HepG2 (cell line): ENCODE measurements around the gene ANKS1B. TPM values are rescaled to one million over a fixed set of nuclear protein-coding genes. Genes with fewer than 3 reads are reported as not detected.

Experiments
- ATAC-seq: fragments of 200-7000 bp; cut with Tn5 transposase; 3 replicates; pipeline ENCODE4 v1.9.1; 2020; ENCODE audit warnings: mild to moderate bottlenecking, moderate library complexity
- BruUV-seq: library from RNA; stranded (reverse); fragments of 400-500 nt; replicated peaks from 2 replicates; lab custom pipeline; 2021; lab: Mats Ljungman, UMichigan
- CTCF ChIA-PET: fragments of 300-600 bp; formaldehyde crosslinking; extraction: SDS; loops from one replicate; lab custom pipeline; 2021; ENCODE audit warnings: low total read pairs, inconsistent platforms, low intra/inter-chr PET ratio; lab: Yijun Ruan, JAX
- POLR2A ChIA-PET: fragments of 350-600 bp; sonication (Branson Sonifier 250); formaldehyde crosslinking; loops from one replicate; lab custom pipeline; 2020; ENCODE audit warnings: antibody characterized with exemption, inconsistent platforms; lab: Yijun Ruan, JAX
- DNase-seq: peaks from one replicate; pipeline ENCODE4 v3.0.0-alpha.2; 2015; ENCODE audit warnings: low spot score
- FAIRE-seq: peaks from 3 replicates; lab custom pipeline; 2011; peaks lifted over from hg19 to GRCh38; lab: Jason Lieb, UNC
- H2AFZ ChIP-seq: one replicate; pipeline ENCODE4 v1.6.1; 2011; ENCODE audit warnings: low read length, inconsistent platforms
- H3K27ac ChIP-seq: fragments of 300-600 bp; 3 replicates; pipeline ENCODE4 v1.8.0; 2011; ENCODE audit warnings: mixed run types, mild to moderate bottlenecking, mixed read lengths, low read length, inconsistent platforms; ENCODE audit not compliant: insufficient read depth; ENCODE audit errors: extremely low read length
- H3K27me3 ChIP-seq, 2 experiments: fragments of 200-600 bp in 1 of 2; 2 replicates in 1 of 2; 3 replicates in 1 of 2; pipeline versions ENCODE4 v1.6.0 to v1.8.0; 2011; ENCODE audit warnings: low read length in 2 of 2, mild to moderate bottlenecking in 2 of 2, moderate library complexity in 2 of 2, inconsistent platforms in 1 of 2; ENCODE audit not compliant: insufficient read depth in 2 of 2, control insufficient read depth in 1 of 2
- H3K36me3 ChIP-seq, 2 experiments: fragments of 200-600 bp in 1 of 2; replicated peaks in 1 of 2; 2 replicates in 1 of 2; 3 replicates in 1 of 2; pipeline versions ENCODE4 v1.5.1 to v1.8.0; 2011; ENCODE audit warnings: low read length in 2 of 2, inconsistent platforms in 1 of 2; ENCODE audit not compliant: insufficient read depth in 2 of 2, control insufficient read depth in 1 of 2
- H3K4me1 ChIP-seq: 2 replicates; pipeline ENCODE4 v1.5.1; 2012; ENCODE audit warnings: low read length, inconsistent platforms; ENCODE audit not compliant: insufficient read depth
- H3K4me2 ChIP-seq: 2 replicates; pipeline ENCODE4 v1.6.0; 2011; ENCODE audit warnings: low read depth, low read length, inconsistent platforms
- H3K4me3 ChIP-seq, 3 experiments: fragments of 200-600 bp in 1 of 3; sonication (generic), shearing (Covaris generic) in 1 of 3; replicated peaks in 1 of 3; 2 replicates each; pipeline ENCODE4 v1.5.1; 2011 to 2016; ENCODE audit warnings: low read length in 3 of 3, inconsistent platforms in 2 of 3, low read depth in 2 of 3, mild to moderate bottlenecking in 2 of 3, control low read depth in 1 of 3, mixed read lengths in 1 of 3; ENCODE audit not compliant: insufficient read depth in 1 of 3
- H3K79me2 ChIP-seq: one replicate; pipeline ENCODE4 v1.6.1; 2011; ENCODE audit warnings: low read length, inconsistent platforms; ENCODE audit not compliant: insufficient read depth
- H3K9ac ChIP-seq: 2 replicates; pipeline ENCODE4 v1.6.0; 2011; ENCODE audit warnings: mild to moderate bottlenecking, low read depth, low read length, inconsistent platforms; ENCODE audit not compliant: insufficient read depth
- H3K9me3 ChIP-seq: 2 replicates; pipeline ENCODE4 v1.5.1; 2012; ENCODE audit warnings: mild to moderate bottlenecking, low read length
- H4K20me1 ChIP-seq: 2 replicates; pipeline ENCODE4 v1.6.0; 2011; ENCODE audit warnings: inconsistent platforms, mild to moderate bottlenecking, low read length, moderate library complexity; ENCODE audit not compliant: insufficient read depth
- FOXC1 ChIP-seq: sonication (generic); formaldehyde crosslinking; IDR thresholded peaks from 2 replicates; pipeline ENCODE4 v1.8.0; 2022; ENCODE audit warnings: mild to moderate bottlenecking, missing genetic modification reagents, borderline replicate concordance
- PHF20 ChIP-seq: sonication (generic); formaldehyde crosslinking; IDR thresholded peaks from 2 replicates; pipeline ENCODE4 v1.5.0; 2020; ENCODE audit warnings: mild to moderate bottlenecking, missing genetic modification reagents
- ZNF253 ChIP-seq: sonication (generic); formaldehyde crosslinking; IDR thresholded peaks from 2 replicates; pipeline ENCODE4 v1.8.0; 2022; ENCODE audit warnings: mild to moderate bottlenecking, missing genetic modification reagents, borderline replicate concordance
- WGBS: methylation state at CpG from one replicate; pipeline ENCODE4 v1.1.6; 2017; ENCODE audit warnings: low lambda C conversion rate; 5-methylcytosine and 5-hydroxymethylcytosine counted together
- in situ Hi-C: cut with HindIII; loops from 2 replicates; pipeline ENCODE4 v1.10.0; 2017; ENCODE audit warnings: low pct_unique_long_range_greater_than_20kb; ENCODE audit not compliant: extremely low pct_ligation_motif_present
- intact Hi-C: fragments of 100-400 bp; cut with micrococcal nuclease; formaldehyde crosslinking; loops from one replicate; pipeline ENCODE4 v1.10.0; 2022; ENCODE audit not compliant: unreplicated experiment
- polyA plus RNA-seq, 8 experiments: library from polyadenylated mRNA; depleted of rRNA in 3 of 8; stranded (reverse) in 7 of 8; unstranded in 1 of 8; fragments of >200 nt; fragmentation: Illumina TruSeq in 4 of 8; extraction: Trizol in 4 of 8; gene quantifications; 2 replicates each; pipeline versions ENCODE4 v1.2.1 to v1.2.3, GENCODE V29; 2011 to 2016; ENCODE audit warnings: low read depth in 4 of 8, missing spikeins in 1 of 8, mixed read lengths in 1 of 8; ENCODE audit not compliant: insufficient read depth in 1 of 8
- total RNA-seq, 5 experiments: library from RNA; depleted of rRNA; stranded (reverse); fragments of >200 nt; fragmentation: Illumina TruSeq; extraction: Trizol; gene quantifications; 2 replicates each; pipeline ENCODE4 v1.2.3, GENCODE V29; 2016; ENCODE audit warnings: low read depth in 1 of 5
- TF ChIP-seq, protein P1 (sequence below): sonication (generic); formaldehyde crosslinking; IDR thresholded peaks from 2 replicates; pipeline ENCODE4 v1.8.1; 2023; ENCODE audit warnings: missing genetic modification reagents, mild to moderate bottlenecking, borderline replicate concordance
- TF ChIP-seq, protein P2 (sequence below): sonication (generic); formaldehyde crosslinking; IDR thresholded peaks from 2 replicates; pipeline ENCODE4 v1.4.0; 2020; ENCODE audit warnings: mild to moderate bottlenecking, low read depth, missing genetic modification reagents
- TF ChIP-seq, protein P3 (sequence below), 2 experiments: fragments of 450-650 bp in 1 of 2; sonication (generic) in 1 of 2; formaldehyde crosslinking in 1 of 2; IDR thresholded peaks; 2 replicates each; pipeline versions ENCODE4 v1.6.1 to v1.8.0; 2016 to 2022; ENCODE audit warnings: antibody characterized with exemption in 1 of 2, mild to moderate bottlenecking in 1 of 2, missing genetic modification reagents in 1 of 2

ANKS1B gene
- total and polyA plus RNA-seq, 2 of the 13 experiments (the other 11 are each of a cell fraction or from before 2014, with no cell fraction given), result 0.15 TPM; not detected in 1

DNA sequence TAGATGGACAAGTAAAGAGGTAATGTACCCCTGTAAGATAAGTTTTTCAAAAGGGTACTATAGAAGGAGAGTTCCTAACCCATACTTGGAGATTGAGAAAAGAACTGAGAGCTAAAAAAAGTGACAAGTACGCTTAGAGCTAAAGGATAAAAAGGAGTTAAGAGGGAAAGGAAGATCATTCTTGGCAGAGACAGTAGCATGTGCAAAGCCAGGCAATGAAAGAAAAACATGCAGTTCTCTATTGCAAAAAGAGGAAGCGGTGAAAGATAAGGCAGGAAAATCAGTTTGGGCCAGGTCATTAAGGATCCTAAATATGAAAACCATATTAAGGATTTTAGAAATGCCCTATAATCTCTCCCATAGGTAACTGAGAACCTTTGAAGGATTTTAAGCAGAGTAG is 837.6 kb downstream of the ANKS1B start (continued):
- no peak for TF ChIP-seq FOXC1 (CRISPR knock-in tag)
- TF ChIP-seq, protein P1, sequence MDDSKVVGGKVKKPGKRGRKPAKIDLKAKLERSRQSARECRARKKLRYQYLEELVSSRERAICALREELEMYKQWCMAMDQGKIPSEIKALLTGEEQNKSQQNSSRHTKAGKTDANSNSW (CRISPR knock-in tag), result no peak

DNA sequence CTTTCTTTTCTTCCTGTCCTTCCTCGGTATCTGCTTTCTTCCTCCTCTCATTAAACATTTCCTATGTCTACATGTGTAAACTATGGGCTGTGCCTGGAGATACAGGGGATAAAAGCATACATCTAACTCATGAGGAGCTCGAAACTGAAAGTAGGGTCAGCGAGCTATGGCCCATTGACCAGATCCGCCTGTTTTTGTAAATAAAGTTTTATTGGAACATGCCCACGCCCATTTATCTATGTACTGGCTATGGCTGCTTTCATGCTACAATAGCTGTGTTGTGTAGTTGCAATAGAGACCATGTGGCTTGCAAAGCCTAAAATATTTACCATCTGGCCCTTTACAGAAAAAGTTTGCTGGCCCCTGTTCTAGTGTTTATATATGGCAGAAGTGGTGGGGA is 838.0 kb downstream of the ANKS1B start:
- intact Hi-C loops, result no loop called here
- H3K4me3 ChIP-seq, result no peak overlapping the region
- no peaks in the 10 kb centered on the region; the same call in 1 of the 2 replicates for H3K9me3 ChIP-seq
- H3K27me3 ChIP-seq, result no peaks in the 10 kb centered on the region
- ChIA-PET POLR2A (no interaction called here), CTCF (no interaction called here)
- in situ Hi-C loops, result no loop called here
- 4% methylated on average over 5 of the region's 5 CpGs for WGBS
- H3K4me1 ChIP-seq, result no peaks in the 10 kb centered on the region
- H4K20me1 ChIP-seq, result no peaks in the 10 kb centered on the region
- no peaks in the 10 kb centered on the region for H3K79me2 ChIP-seq
- H3K9ac ChIP-seq, result no peak overlapping the region
- 0 out of 2 replicates have a peak overlapping the region, but pooled peaks have one; percentile 14 for H3K4me2 ChIP-seq
- ATAC-seq, result no peak
- H3K27ac ChIP-seq, result no peak overlapping the region
- TF ChIP-seq, protein P2, sequence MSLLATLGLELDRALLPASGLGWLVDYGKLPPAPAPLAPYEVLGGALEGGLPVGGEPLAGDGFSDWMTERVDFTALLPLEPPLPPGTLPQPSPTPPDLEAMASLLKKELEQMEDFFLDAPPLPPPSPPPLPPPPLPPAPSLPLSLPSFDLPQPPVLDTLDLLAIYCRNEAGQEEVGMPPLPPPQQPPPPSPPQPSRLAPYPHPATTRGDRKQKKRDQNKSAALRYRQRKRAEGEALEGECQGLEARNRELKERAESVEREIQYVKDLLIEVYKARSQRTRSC (CRISPR knock-in tag), result no peak
- TF ChIP-seq ZNF253 (CRISPR knock-in tag) (no peak), PHF20 (CRISPR knock-in tag) (no peak)
- TF ChIP-seq, protein P3, sequence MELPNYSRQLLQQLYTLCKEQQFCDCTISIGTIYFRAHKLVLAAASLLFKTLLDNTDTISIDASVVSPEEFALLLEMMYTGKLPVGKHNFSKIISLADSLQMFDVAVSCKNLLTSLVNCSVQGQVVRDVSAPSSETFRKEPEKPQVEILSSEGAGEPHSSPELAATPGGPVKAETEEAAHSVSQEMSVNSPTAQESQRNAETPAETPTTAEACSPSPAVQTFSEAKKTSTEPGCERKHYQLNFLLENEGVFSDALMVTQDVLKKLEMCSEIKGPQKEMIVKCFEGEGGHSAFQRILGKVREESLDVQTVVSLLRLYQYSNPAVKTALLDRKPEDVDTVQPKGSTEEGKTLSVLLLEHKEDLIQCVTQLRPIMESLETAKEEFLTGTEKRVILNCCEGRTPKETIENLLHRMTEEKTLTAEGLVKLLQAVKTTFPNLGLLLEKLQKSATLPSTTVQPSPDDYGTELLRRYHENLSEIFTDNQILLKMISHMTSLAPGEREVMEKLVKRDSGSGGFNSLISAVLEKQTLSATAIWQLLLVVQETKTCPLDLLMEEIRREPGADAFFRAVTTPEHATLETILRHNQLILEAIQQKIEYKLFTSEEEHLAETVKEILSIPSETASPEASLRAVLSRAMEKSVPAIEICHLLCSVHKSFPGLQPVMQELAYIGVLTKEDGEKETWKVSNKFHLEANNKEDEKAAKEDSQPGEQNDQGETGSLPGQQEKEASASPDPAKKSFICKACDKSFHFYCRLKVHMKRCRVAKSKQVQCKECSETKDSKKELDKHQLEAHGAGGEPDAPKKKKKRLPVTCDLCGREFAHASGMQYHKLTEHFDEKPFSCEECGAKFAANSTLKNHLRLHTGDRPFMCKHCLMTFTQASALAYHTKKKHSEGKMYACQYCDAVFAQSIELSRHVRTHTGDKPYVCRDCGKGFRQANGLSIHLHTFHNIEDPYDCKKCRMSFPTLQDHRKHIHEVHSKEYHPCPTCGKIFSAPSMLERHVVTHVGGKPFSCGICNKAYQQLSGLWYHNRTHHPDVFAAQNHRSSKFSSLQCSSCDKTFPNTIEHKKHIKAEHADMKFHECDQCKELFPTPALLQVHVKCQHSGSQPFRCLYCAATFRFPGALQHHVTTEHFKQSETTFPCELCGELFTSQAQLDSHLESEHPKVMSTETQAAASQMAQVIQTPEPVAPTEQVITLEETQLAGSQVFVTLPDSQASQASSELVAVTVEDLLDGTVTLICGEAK (IDR thresholded peaks at IDR 0.05), result peak; percentile 66
- TF ChIP-seq, protein P3 (CRISPR knock-in tag; IDR thresholded peaks at IDR 0.05), result peak; percentile 98
- DNase-seq, result no peak
- BruUV-seq, result no TSS peak
- H2AFZ ChIP-seq, result no peak overlapping the region
- no peak for FAIRE-seq
- H3K36me3 ChIP-seq, result no peaks in the 10 kb centered on the region
